ENCODE measurements around the gene CDH23. TPM values are rescaled to one million over a fixed set of nuclear protein-coding genes. Genes with fewer than 3 reads are reported as not detected.
A peak's percentile ranks its signal among the peaks of the same experiment; 100 is the strongest.

The CDH23 gene
- total and polyA plus RNA-seq, 8 donors = 3.4 to 64.6 (median 9.9) TPM

- intact Hi-C loops (cut with DNase I) = no loop called here
- H3K36me3 ChIP-seq = no peaks in the 10 kb centered on the region
- DNase-seq (no peak), FAIRE-seq (no peak), ATAC-seq (no peak)
- H3K4me3 ChIP-seq = no peak overlapping the region
- no peak overlapping the region for H3K27ac ChIP-seq
- no peaks in the 10 kb centered on the region for H3K27me3 ChIP-seq
- H3K9me3 ChIP-seq = no peaks in the 10 kb centered on the region
- no peak for TF ChIP-seq CTCF (IDR thresholded peaks at IDR 0.05)
- 65 to 69% methylated on average over 16 of the region's 16 CpGs for WGBS, 2 donors
- no peaks in the 10 kb centered on the region for H3K4me1 ChIP-seq
These were observed 34.8 kb downstream of the CDH23 start for GRCh38 chr10:71431239-71432100.

GRCh38 chr10:71432101-71432905 is 35.6 kb downstream of the CDH23 start:
- H3K4me1 ChIP-seq = no peaks in the 10 kb centered on the region
- H3K9me3 ChIP-seq = no peaks in the 10 kb centered on the region
- intact Hi-C loops (cut with DNase I) = no loop called here
- H3K27me3 ChIP-seq = no peaks in the 10 kb centered on the region
- TF ChIP-seq CTCF (IDR thresholded peaks at IDR 0.05) = no peak
- ATAC-seq = no peak
- 65 to 70% methylated on average over 14 to 15 of the region's 15 CpGs for WGBS, 2 donors
- no peak overlapping the region for H3K27ac ChIP-seq
- H3K36me3 ChIP-seq = no peaks in the 10 kb centered on the region
- DNase-seq = peak in 1 of 6 donors; percentile 2
- no peak overlapping the region for H3K4me3 ChIP-seq
- no peak for FAIRE-seq

GRCh38 chr10:71432956-71433767 is 36.4 kb downstream of the CDH23 start:
- 74 to 77% methylated on average over 11 of the region's 11 CpGs for WGBS, 2 donors
- TF ChIP-seq CTCF (IDR thresholded peaks at IDR 0.05) = no peak
- no peaks in the 10 kb centered on the region for H3K4me1 ChIP-seq
- no peaks in the 10 kb centered on the region for H3K27me3 ChIP-seq
- ATAC-seq (no peak), FAIRE-seq (no peak), DNase-seq (no peak)
- no peak overlapping the region for H3K4me3 ChIP-seq
- intact Hi-C loops (cut with DNase I) = no loop called here
- H3K27ac ChIP-seq = no peak overlapping the region
- H3K9me3 ChIP-seq = no peaks in the 10 kb centered on the region
- H3K36me3 ChIP-seq = no peaks in the 10 kb centered on the region

- FAIRE-seq (no peak), ATAC-seq (peak in 1 of 4 donors; percentile 20), DNase-seq (no peak)
- Histone ChIP-seq H3K9me3 (no peaks in the 10 kb centered on the region), H3K36me3 (no peaks in the 10 kb centered on the region), H3K4me1 (no peaks in the 10 kb centered on the region), H3K4me3 (no peak overlapping the region), H3K27ac (no peak overlapping the region), H3K27me3 (no peaks in the 10 kb centered on the region)
- TF ChIP-seq CTCF (IDR thresholded peaks at IDR 0.05) = no peak
- WGBS, 2 donors = 81 to 83% methylated on average over 10 of the region's 10 CpGs
- intact Hi-C loops (cut with DNase I) = no loop called here
These were observed 37.3 kb downstream of the CDH23 start for GRCh38 chr10:71433768-71434744.
